ENCODE results near the gene IFT27. TPM values are rescaled to one million over a fixed set of nuclear protein-coding genes. Genes with fewer than 3 reads are reported as not detected.

The IFT27 gene
- 10 to 100 TPM; 38.2 to 42.6 TPM for total RNA-seq
- 10 to 100 TPM in 1 of 2 donors, 1 to 10 TPM in 1; 9.8 to 11.1 TPM for polyA plus RNA-seq

GRCh38 chr22:36775964-36776669, at the start of gene IFT27:
TSS of gene IFT27 (minus strand) at chr22:36776119. CDS start at chr22:36775707, 412 bp downstream.
- intact Hi-C loops (cut with micrococcal nuclease): loop anchor here (1.0 to 10.0 kb wide), 5 partner anchors 202 to 1471 kb away; partner anchors contain the start of genes EIF3D and KCTD17
- no peaks in the 10 kb centered on the region for H3K27me3 Mint-ChIP-seq
- Histone ChIP-seq H3K27ac (ENCODE audit: low read depth, low read length) (peak within 1 kb of the TSS; percentile 73), H3K4me3 (ENCODE audit: low read length in 2 of 2) (peak within 1 kb of the TSS; percentile 51 to 64), H3K9me3 (ENCODE audit: control insufficient read depth in 1 of 2, low read length in 2 of 2) (no peaks in the 10 kb centered on the region), H3K27me3 (ENCODE audit: insufficient read depth, low read length) (no peaks in the 10 kb centered on the region), H3K36me3 (ENCODE audit: insufficient read depth, low read length) (no peaks in the 10 kb centered on the region), H3K4me1 (ENCODE audit: insufficient read depth, low read length) (peaks cover 17% of the 10 kb centered on the region)
- peaks cover 7% of the 10 kb centered on the region in 2 donors for H3K36me3 Mint-ChIP-seq
- H3K4me3 Mint-ChIP-seq: peak within 1 kb of the TSS; percentile 89 to 97 (median 92)
- H3K27ac Mint-ChIP-seq: peak within 1 kb of the TSS; percentile 93 to 99 (median 98)
- POLR2A ChIA-PET (ENCODE audit: partially characterized antibody): interaction anchor here (0.7 to 2.3 kb wide), 19 partner anchors 18 to 832 kb away, joined by 3 to 20 read pairs (median 4); partner anchors contain the start of genes EIF3D, FOXRED2, GGA1 and IL2RB
- CTCF ChIA-PET (ENCODE audit: partially characterized antibody): interaction anchor here (0.9 to 3.2 kb wide), 10 partner anchors 8 to 423 kb away, joined by 3 to 19 read pairs (median 4); no protein-coding TSS in a partner anchor
- no peaks in the 10 kb centered on the region for H3K9me3 Mint-ChIP-seq
- H3K4me1 Mint-ChIP-seq: peaks cover 16 to 32% (median 24%) of the 10 kb centered on the region in 4 donors
- DNase-seq: peak; percentile 96 to 100 (median 99)

GRCh38 chr22:36824655-36825054, 48.7 kb upstream of the IFT27 start:
- Histone ChIP-seq H3K4me1 (ENCODE audit: insufficient read depth, low read length) (peaks cover 5% of the 10 kb centered on the region), H3K4me3 (ENCODE audit: low read length in 2 of 2) (no peak overlapping the region), H3K36me3 (ENCODE audit: insufficient read depth, low read length) (no peaks in the 10 kb centered on the region), H3K27ac (ENCODE audit: low read depth, low read length) (no peak overlapping the region), H3K9me3 (ENCODE audit: control insufficient read depth in 1 of 2, low read length in 2 of 2) (no peaks in the 10 kb centered on the region), H3K27me3 (ENCODE audit: insufficient read depth, low read length) (peaks cover 2% of the 10 kb centered on the region)
- Mint-ChIP-seq H3K4me1 (peaks cover 6 to 13% (median 9%) of the 10 kb centered on the region in 4 donors), H3K4me3 (no peak overlapping the region), H3K27ac (peak overlapping the region in 1 of 7 donors; percentile 38), H3K9me3 (no peaks in the 10 kb centered on the region), H3K36me3 (no peaks in the 10 kb centered on the region), H3K27me3 (peaks cover 25 to 26% of the 10 kb centered on the region in 2 donors)
- intact Hi-C loops (cut with micrococcal nuclease): no loop called here
- POLR2A ChIA-PET (ENCODE audit: partially characterized antibody): no interaction called here
- CTCF ChIA-PET (ENCODE audit: partially characterized antibody): no interaction called here
- no peak for DNase-seq

- ChIA-PET CTCF (ENCODE audit: partially characterized antibody) (no interaction called here), POLR2A (ENCODE audit: partially characterized antibody) (no interaction called here)
- no peak overlapping the region for H3K4me3 Mint-ChIP-seq
- Histone ChIP-seq H3K4me1 (ENCODE audit: insufficient read depth, low read length) (no peaks in the 10 kb centered on the region), H3K27me3 (ENCODE audit: insufficient read depth, low read length) (peaks cover 6% of the 10 kb centered on the region), H3K4me3 (ENCODE audit: low read length in 2 of 2) (no peak overlapping the region), H3K36me3 (ENCODE audit: insufficient read depth, low read length) (no peaks in the 10 kb centered on the region), H3K9me3 (ENCODE audit: control insufficient read depth in 1 of 2, low read length in 2 of 2) (no peaks in the 10 kb centered on the region), H3K27ac (ENCODE audit: low read depth, low read length) (no peak overlapping the region)
- intact Hi-C loops (cut with micrococcal nuclease): no loop called here
- H3K27ac Mint-ChIP-seq: no peak overlapping the region
- no peaks in the 10 kb centered on the region for H3K9me3 Mint-ChIP-seq
- no peak for DNase-seq
- peaks cover 0 to 1% (median 0%) of the 10 kb centered on the region in 4 donors for H3K4me1 Mint-ChIP-seq
- H3K27me3 Mint-ChIP-seq: peaks cover 29 to 32% of the 10 kb centered on the region in 2 donors
- no peaks in the 10 kb centered on the region for H3K36me3 Mint-ChIP-seq
Observed at GRCh38 chr22:36823186-36823839, 47.4 kb upstream of the IFT27 start.

- Mint-ChIP-seq H3K4me1 (peaks cover 0 to 7% (median 3%) of the 10 kb centered on the region in 4 donors), H3K27me3 (peaks cover 36 to 37% of the 10 kb centered on the region in 2 donors), H3K4me3 (no peak overlapping the region), H3K27ac (no peak overlapping the region), H3K36me3 (no peaks in the 10 kb centered on the region), H3K9me3 (no peaks in the 10 kb centered on the region)
- Histone ChIP-seq H3K9me3 (ENCODE audit: control insufficient read depth in 1 of 2, low read length in 2 of 2) (no peaks in the 10 kb centered on the region), H3K36me3 (ENCODE audit: insufficient read depth, low read length) (no peaks in the 10 kb centered on the region), H3K4me1 (ENCODE audit: insufficient read depth, low read length) (no peaks in the 10 kb centered on the region), H3K27me3 (ENCODE audit: insufficient read depth, low read length) (peaks cover 12% of the 10 kb centered on the region), H3K27ac (ENCODE audit: low read depth, low read length) (no peak overlapping the region), H3K4me3 (ENCODE audit: low read length in 2 of 2) (no peak overlapping the region)
- intact Hi-C loops (cut with micrococcal nuclease): no loop called here
- no peak for DNase-seq
- CTCF ChIA-PET (ENCODE audit: partially characterized antibody): no interaction called here
- POLR2A ChIA-PET (ENCODE audit: partially characterized antibody): no interaction called here
Observed at GRCh38 chr22:36822581-36822980, 46.7 kb upstream of the IFT27 start.

- Mint-ChIP-seq H3K9me3 (no peaks in the 10 kb centered on the region), H3K4me1 (peaks cover 0 to 11% (median 5%) of the 10 kb centered on the region in 4 donors), H3K4me3 (no peak overlapping the region), H3K36me3 (no peaks in the 10 kb centered on the region), H3K27me3 (peaks cover 46 to 50% of the 10 kb centered on the region in 2 donors), H3K27ac (no peak overlapping the region)
- ChIA-PET CTCF (ENCODE audit: partially characterized antibody) (no interaction called here), POLR2A (ENCODE audit: partially characterized antibody) (no interaction called here)
- Histone ChIP-seq H3K36me3 (ENCODE audit: insufficient read depth, low read length) (no peaks in the 10 kb centered on the region), H3K9me3 (ENCODE audit: control insufficient read depth in 1 of 2, low read length in 2 of 2) (no peaks in the 10 kb centered on the region), H3K4me3 (ENCODE audit: low read length in 2 of 2) (no peak overlapping the region), H3K4me1 (ENCODE audit: insufficient read depth, low read length) (peaks cover 14% of the 10 kb centered on the region), H3K27ac (ENCODE audit: low read depth, low read length) (no peak overlapping the region), H3K27me3 (ENCODE audit: insufficient read depth, low read length) (peaks cover 33% of the 10 kb centered on the region)
- DNase-seq: no peak
- intact Hi-C loops (cut with micrococcal nuclease): no loop called here
Observed at GRCh38 chr22:36819112-36819511, 43.2 kb upstream of the IFT27 start.

- Mint-ChIP-seq H3K4me1 (peaks cover 0 to 11% (median 5%) of the 10 kb centered on the region in 4 donors), H3K4me3 (no peak overlapping the region), H3K36me3 (no peaks in the 10 kb centered on the region), H3K27me3 (peaks cover 51 to 58% of the 10 kb centered on the region in 2 donors), H3K27ac (no peak overlapping the region), H3K9me3 (no peaks in the 10 kb centered on the region)
- ChIA-PET CTCF (ENCODE audit: partially characterized antibody) (interaction anchor here (0.5 kb wide), 1 partner anchor 54 kb away, joined by 3 read pairs; no protein-coding TSS in a partner anchor), POLR2A (ENCODE audit: partially characterized antibody) (no interaction called here)
- Histone ChIP-seq H3K36me3 (ENCODE audit: insufficient read depth, low read length) (no peaks in the 10 kb centered on the region), H3K4me1 (ENCODE audit: insufficient read depth, low read length) (peaks cover 14% of the 10 kb centered on the region), H3K9me3 (ENCODE audit: control insufficient read depth in 1 of 2, low read length in 2 of 2) (no peaks in the 10 kb centered on the region), H3K27ac (ENCODE audit: low read depth, low read length) (no peak overlapping the region), H3K4me3 (ENCODE audit: low read length in 2 of 2) (no peak overlapping the region), H3K27me3 (ENCODE audit: insufficient read depth, low read length) (peaks cover 33% of the 10 kb centered on the region)
- intact Hi-C loops (cut with micrococcal nuclease): no loop called here
- no peak for DNase-seq
Observed at GRCh38 chr22:36818010-36818642, 42.2 kb upstream of the IFT27 start.

- ChIA-PET CTCF (ENCODE audit: partially characterized antibody) (no interaction called here), POLR2A (ENCODE audit: partially characterized antibody) (no interaction called here)
- no peak overlapping the region for H3K4me3 ChIP-seq (ENCODE audit: low read length in 2 of 2)
- H3K27me3 ChIP-seq (ENCODE audit: insufficient read depth, low read length): peaks cover 33% of the 10 kb centered on the region
- Mint-ChIP-seq H3K4me3 (peak overlapping the region in 4 of 8 donors; percentile 24 to 62 (median 42)), H3K27ac (no peak overlapping the region), H3K9me3 (no peaks in the 10 kb centered on the region), H3K4me1 (peaks cover 0 to 11% (median 5%) of the 10 kb centered on the region in 4 donors), H3K27me3 (peaks cover 55% of the 10 kb centered on the region in 2 donors), H3K36me3 (no peaks in the 10 kb centered on the region)
- H3K4me1 ChIP-seq (ENCODE audit: insufficient read depth, low read length): peaks cover 14% of the 10 kb centered on the region
- H3K9me3 ChIP-seq (ENCODE audit: control insufficient read depth in 1 of 2, low read length in 2 of 2): no peaks in the 10 kb centered on the region
- no peak overlapping the region for H3K27ac ChIP-seq (ENCODE audit: low read depth, low read length)
- no peak for DNase-seq
- no peaks in the 10 kb centered on the region for H3K36me3 ChIP-seq (ENCODE audit: insufficient read depth, low read length)
- intact Hi-C loops (cut with micrococcal nuclease): no loop called here
Observed at GRCh38 chr22:36817525-36817848, 41.6 kb upstream of the IFT27 start.
